ENCODE data around the gene SNX4. TPM values are rescaled to one million over a fixed set of nuclear protein-coding genes. Genes with fewer than 3 reads are reported as not detected.
A peak's percentile ranks its signal among the peaks of the same experiment; 100 is the strongest.

The SNX4 gene
- total RNA-seq, 1 donor from 2014 or later, result 36.5 TPM

- no peaks in the 10 kb centered on the region for H3K9me3 Mint-ChIP-seq
- no peak for DNase-seq (ENCODE audit: extremely low spot score, unreplicated experiment)
- peak; percentile 100 for TF ChIP-seq CTCF (conservative IDR thresholded peaks at IDR 0.05)
- H3K36me3 Mint-ChIP-seq, result peaks cover 9% of the 10 kb centered on the region
- no peaks in the 10 kb centered on the region for H3K4me1 Mint-ChIP-seq (ENCODE audit: unreplicated experiment)
- H3K27me3 Mint-ChIP-seq, result no peaks in the 10 kb centered on the region
- no peak overlapping the region for H3K4me3 Mint-ChIP-seq
- H3K27ac Mint-ChIP-seq, result no peak overlapping the region
These were observed 82.2 kb downstream of the SNX4 start for GRCh38 chr3:125437631-125438435.

- Mint-ChIP-seq H3K36me3 (no peaks in the 10 kb centered on the region), H3K4me3 (no peak overlapping the region), H3K27ac (no peak overlapping the region), H3K27me3 (no peaks in the 10 kb centered on the region), H3K9me3 (no peaks in the 10 kb centered on the region), H3K4me1 (ENCODE audit: unreplicated experiment) (no peaks in the 10 kb centered on the region)
- DNase-seq (ENCODE audit: extremely low spot score, unreplicated experiment), result no peak
- TF ChIP-seq CTCF (conservative IDR thresholded peaks at IDR 0.05), result no peak
These were observed 83.1 kb downstream of the SNX4 start for GRCh38 chr3:125436921-125437320.

- Mint-ChIP-seq H3K27ac (no peak overlapping the region), H3K36me3 (no peaks in the 10 kb centered on the region)
- TF ChIP-seq CTCF (conservative IDR thresholded peaks at IDR 0.05), result no peak
These were observed 84.8 kb downstream of the SNX4 start for GRCh38 chr3:125435231-125435630.

GRCh38 chr3:125434582-125435011, 85.4 kb downstream of the SNX4 start:
- Mint-ChIP-seq H3K4me3 (no peak overlapping the region), H3K36me3 (no peaks in the 10 kb centered on the region), H3K4me1 (ENCODE audit: unreplicated experiment) (peaks cover 8% of the 10 kb centered on the region), H3K27ac (no peak overlapping the region), H3K27me3 (no peaks in the 10 kb centered on the region), H3K9me3 (no peaks in the 10 kb centered on the region)
- no peak for TF ChIP-seq CTCF (conservative IDR thresholded peaks at IDR 0.05)
- no peak for DNase-seq (ENCODE audit: extremely low spot score, unreplicated experiment)

More at GRCh38 chr3:125435231-125435630, 84.8 kb downstream of the SNX4 start:
- H3K27me3 Mint-ChIP-seq, result no peaks in the 10 kb centered on the region
- H3K4me3 Mint-ChIP-seq, result no peak overlapping the region
- no peaks in the 10 kb centered on the region for H3K9me3 Mint-ChIP-seq
- no peak for DNase-seq (ENCODE audit: extremely low spot score, unreplicated experiment)
- H3K4me1 Mint-ChIP-seq (ENCODE audit: unreplicated experiment), result peaks cover 8% of the 10 kb centered on the region

- H3K4me3 Mint-ChIP-seq, result no peak overlapping the region
These were observed 86.4 kb downstream of the SNX4 start for GRCh38 chr3:125433611-125434041.

More at GRCh38 chr3:125433611-125434041, 86.4 kb downstream of the SNX4 start:
- no peak for DNase-seq (ENCODE audit: extremely low spot score, unreplicated experiment)
- TF ChIP-seq CTCF (conservative IDR thresholded peaks at IDR 0.05), result no peak
- no peak overlapping the region for H3K27ac Mint-ChIP-seq
- H3K9me3 Mint-ChIP-seq, result no peaks in the 10 kb centered on the region
- H3K27me3 Mint-ChIP-seq, result no peaks in the 10 kb centered on the region
- H3K36me3 Mint-ChIP-seq, result no peaks in the 10 kb centered on the region
- H3K4me1 Mint-ChIP-seq (ENCODE audit: unreplicated experiment), result peaks cover 9% of the 10 kb centered on the region
